Caco-2 (cell line): ENCODE measurements around the gene TMEM50B. TPM values are rescaled to one million over a fixed set of nuclear protein-coding genes. Genes with fewer than 3 reads are reported as not detected.

Experiments
- BruUV-seq: library from RNA; stranded (reverse); fragments of 400-500 nt; replicated peaks from 2 replicates; lab custom pipeline; 2021; lab: Mats Ljungman, UMichigan
- CTCF ChIA-PET: fragments of 300-600 bp; sonication (Branson Sonifier 250); formaldehyde crosslinking; loops from one replicate; lab custom pipeline; 2022; ENCODE audit warnings: antibody characterized with exemption; lab: Charles Lee
- POLR2A ChIA-PET: fragments of 300-600 bp; sonication (Branson Sonifier 250); formaldehyde crosslinking; loops from one replicate; lab custom pipeline; 2022; ENCODE audit warnings: antibody characterized with exemption; lab: Charles Lee
- DNase-seq, 2 experiments: peaks; one replicate each; pipeline versions ENCODE4 v3.0.0 to v3.0.0-alpha.2; 2020 to 2022
- H3K27me3 ChIP-seq: replicated peaks from 2 replicates; pipeline ENCODE4 v1.6.0; 2011; ENCODE audit warnings: low read length; ENCODE audit not compliant: control insufficient read depth, insufficient read depth
- H3K36me3 ChIP-seq: 2 replicates; pipeline ENCODE4 v1.5.1; 2011; ENCODE audit warnings: low read length; ENCODE audit not compliant: control insufficient read depth, insufficient read depth
- H3K4me1 ChIP-seq: fragments of 250-450 bp; sonication (Bioruptor Pico); 2 replicates; pipeline ENCODE4 v1.5.1; 2020; ENCODE audit warnings: mild to moderate bottlenecking
- H3K4me3 ChIP-seq: 2 replicates; pipeline ENCODE4 v1.5.1; 2011; ENCODE audit warnings: low read depth, mild to moderate bottlenecking, control low read depth, low read length
- H3K9me3 ChIP-seq: fragments of 250-450 bp; sonication (Bioruptor Pico); 2 replicates; pipeline ENCODE4 v1.5.1; 2020; ENCODE audit warnings: mild to moderate bottlenecking, moderate library complexity
- H3K27ac Mint-ChIP-seq: one replicate; pipeline ENCODE4 v1.8.0; 2022; ENCODE audit warnings: mixed read lengths; ENCODE audit not compliant: unreplicated experiment
- H3K27me3 Mint-ChIP-seq: one replicate; pipeline ENCODE4 v1.8.0; 2022; ENCODE audit warnings: mixed read lengths; ENCODE audit not compliant: insufficient read depth, unreplicated experiment
- H3K36me3 Mint-ChIP-seq: one replicate; pipeline ENCODE4 v1.8.0; 2022; ENCODE audit warnings: mild to moderate bottlenecking, mixed read lengths; ENCODE audit not compliant: insufficient read depth, unreplicated experiment
- H3K4me1 Mint-ChIP-seq: one replicate; pipeline ENCODE4 v1.8.0; 2022; ENCODE audit warnings: low read depth, mixed read lengths; ENCODE audit not compliant: unreplicated experiment
- H3K4me3 Mint-ChIP-seq: one replicate; pipeline ENCODE4 v1.8.0; 2022; ENCODE audit warnings: mild to moderate bottlenecking, moderate library complexity, mixed read lengths; ENCODE audit not compliant: unreplicated experiment
- H3K9me3 Mint-ChIP-seq: one replicate; pipeline ENCODE4 v1.8.0; 2022; ENCODE audit warnings: mixed read lengths; ENCODE audit not compliant: unreplicated experiment
- CTCF ChIP-seq, 2 experiments: fragments of 200-600 bp in 1 of 2; IDR thresholded peaks; 1 replicate in 1 of 2; 2 replicates in 1 of 2; pipeline versions ENCODE4 v1.5.1 to v1.8.0; 2011 to 2022; ENCODE audit warnings: antibody characterized with exemption in 1 of 2, control low read depth in 1 of 2, inconsistent platforms in 1 of 2, low read depth in 1 of 2, low read length in 1 of 2, mild to moderate bottlenecking in 1 of 2, moderate library complexity in 1 of 2; ENCODE audit not compliant: insufficient read depth in 1 of 2, severe bottlenecking in 1 of 2, unreplicated experiment in 1 of 2
- intact Hi-C: fragments of 100-400 bp; cut with micrococcal nuclease; formaldehyde crosslinking; loops from one replicate; pipeline ENCODE4 v1.10.0; 2022; ENCODE audit not compliant: unreplicated experiment
- total RNA-seq: library from RNA; stranded (reverse); gene quantifications from 2 replicates; pipeline ENCODE4 v1.2.3, GENCODE V29; 2022

TMEM50B gene
- total RNA-seq, 1 experiment from 2014 or later, result 25.9 TPM

GRCh38 chr21:33492571-33492970, 12.8 kb upstream of the TMEM50B start:
- Histone ChIP-seq H3K27me3 (no peaks in the 10 kb centered on the region), H3K9me3 (no peaks in the 10 kb centered on the region), H3K4me1 (no peaks in the 10 kb centered on the region), H3K36me3 (no peaks in the 10 kb centered on the region), H3K4me3 (no peak overlapping the region)
- no peaks in the 10 kb centered on the region for H3K27me3 Mint-ChIP-seq
- ChIA-PET CTCF (no interaction called here), POLR2A (no interaction called here)
- H3K9me3 Mint-ChIP-seq, result no peaks in the 10 kb centered on the region
- TF ChIP-seq CTCF (IDR thresholded peaks at IDR 0.05; ENCODE audit: insufficient read depth in 1 of 2, low read depth in 1 of 2, low read length in 1 of 2, severe bottlenecking in 1 of 2, unreplicated experiment in 1 of 2), result no peak
- H3K4me3 Mint-ChIP-seq, result peak overlapping the region; percentile 80
- peaks cover 8% of the 10 kb centered on the region for H3K4me1 Mint-ChIP-seq
- no peak for DNase-seq
- H3K27ac Mint-ChIP-seq, result no peak overlapping the region
- peaks cover 18% of the 10 kb centered on the region for H3K36me3 Mint-ChIP-seq
- no TSS peak for BruUV-seq
- intact Hi-C loops, result no loop called here

GRCh38 chr21:33491373-33492102, 11.8 kb upstream of the TMEM50B start, which contains the start of gene DNAJC28:
Gene DNAJC28, minus strand, starts transcription at chr21:33491716. Its CDS starts 2,323 bp downstream, at chr21:33489393.
- ChIA-PET POLR2A (interaction anchor here (0.6 to 1.9 kb wide), 6 partner anchors 9 to 159 kb away, joined by 3 to 43 read pairs (median 4); partner anchors contain the start of gene TMEM50B), CTCF (interaction anchor here (0.8 to 2.0 kb wide), 6 partner anchors 9 to 167 kb away, joined by 3 to 27 read pairs (median 4); partner anchors contain the start of genes IFNAR1 and TMEM50B)
- BruUV-seq, result no TSS peak

More at GRCh38 chr21:33491373-33492102, 11.8 kb upstream of the TMEM50B start, which contains the start of gene DNAJC28:
- DNase-seq, result peak; percentile 93 to 94
- H3K27me3 Mint-ChIP-seq, result no peaks in the 10 kb centered on the region
- Histone ChIP-seq H3K27me3 (no peaks in the 10 kb centered on the region), H3K9me3 (no peaks in the 10 kb centered on the region), H3K4me3 (peak within 1 kb of the TSS; percentile 69), H3K4me1 (no peaks in the 10 kb centered on the region), H3K36me3 (no peaks in the 10 kb centered on the region)
- TF ChIP-seq CTCF (IDR thresholded peaks at IDR 0.05; ENCODE audit: insufficient read depth in 1 of 2, low read depth in 1 of 2, low read length in 1 of 2, severe bottlenecking in 1 of 2, unreplicated experiment in 1 of 2), result no peak
- peak within 1 kb of the TSS; percentile 68 for H3K27ac Mint-ChIP-seq
- H3K4me3 Mint-ChIP-seq, result peak within 1 kb of the TSS; percentile 80
- peaks cover 15% of the 10 kb centered on the region for H3K36me3 Mint-ChIP-seq
- intact Hi-C loops, result no loop called here
- H3K4me1 Mint-ChIP-seq, result peaks cover 6% of the 10 kb centered on the region
- no peaks in the 10 kb centered on the region for H3K9me3 Mint-ChIP-seq
